ENCODE data around the gene ATP1A4. TPM values are rescaled to one million over a fixed set of nuclear protein-coding genes. Genes with fewer than 3 reads are reported as not detected.

ATP1A4 gene
- total RNA-seq, 4 donors from 2014 or later = 0.47 TPM; not detected in 3

- Histone ChIP-seq H3K36me3 (peaks cover 0 to 15% of the 10 kb centered on the region in 2 donors), H3K4me1 (peaks cover 0 to 85% (median 21%) of the 10 kb centered on the region in 3 donors), H3K9me3 (no peaks in the 10 kb centered on the region), H3K27me3 (no peaks in the 10 kb centered on the region), H3K4me3 (peak overlapping the region; percentile 62 to 82), H3K27ac (peak overlapping the region; percentile 86 to 92 (median 90))
- no peak for ATAC-seq
- WGBS, 2 donors (ENCODE audit: low coverage in 1 of 2) = 0% methylated on average over 1 of the region's 1 CpG
- TF ChIP-seq EP300 (IDR thresholded peaks at IDR 0.05) (no peak), POLR2AphosphoS5 (IDR thresholded peaks at IDR 0.05) (no peak), CTCF (IDR thresholded peaks at IDR 0.05) (no peak), POLR2A (IDR thresholded peaks at IDR 0.05) (no peak)
These were observed 34.1 kb upstream of the ATP1A4 start for GRCh38 chr1:160117300-160117699.

GRCh38 chr1:160117709-160118183 lies 33.7 kb upstream of the ATP1A4 start:
- Histone ChIP-seq H3K36me3 (peaks cover 0 to 20% of the 10 kb centered on the region in 2 donors), H3K27ac (peak overlapping the region; percentile 86 to 92 (median 90)), H3K27me3 (no peaks in the 10 kb centered on the region), H3K9me3 (no peaks in the 10 kb centered on the region), H3K4me3 (peak overlapping the region; percentile 62 to 82), H3K4me1 (peaks cover 0 to 84% (median 21%) of the 10 kb centered on the region in 3 donors)
- TF ChIP-seq CTCF (IDR thresholded peaks at IDR 0.05) = no peak
- TF ChIP-seq POLR2AphosphoS5 (IDR thresholded peaks at IDR 0.05) = peak; percentile 39
- ATAC-seq = peak; percentile 72
- 10% methylated on average over 3 of the region's 8 CpGs; no CpG with 5 or more reads in 1 of the 2 donors for WGBS, 2 donors (ENCODE audit: low coverage in 1 of 2)

GRCh38 chr1:160118928-160119327 lies 32.5 kb upstream of the ATP1A4 start:
- Histone ChIP-seq H3K36me3 (peaks cover 0 to 31% of the 10 kb centered on the region in 2 donors), H3K27me3 (no peaks in the 10 kb centered on the region), H3K4me1 (peaks cover 0 to 84% (median 19%) of the 10 kb centered on the region in 3 donors), H3K9me3 (no peaks in the 10 kb centered on the region), H3K4me3 (peak overlapping the region in 1 of 2 donors; percentile 62), H3K27ac (peak overlapping the region in 2 of 4 donors; percentile 86 to 92)
- WGBS, 2 donors (ENCODE audit: low coverage in 1 of 2) = 71% methylated on average over 1 of the region's 3 CpGs; no CpG with 5 or more reads in 1 of the 2 donors
- TF ChIP-seq EP300 (IDR thresholded peaks at IDR 0.05) (no peak), CTCF (IDR thresholded peaks at IDR 0.05) (no peak), POLR2AphosphoS5 (IDR thresholded peaks at IDR 0.05) (no peak), POLR2A (IDR thresholded peaks at IDR 0.05) (no peak)
- ATAC-seq = no peak

- Histone ChIP-seq H3K27me3 (no peaks in the 10 kb centered on the region), H3K27ac (peak overlapping the region in 2 of 4 donors; percentile 19 to 52), H3K36me3 (peaks cover 0 to 46% of the 10 kb centered on the region in 2 donors), H3K4me1 (peaks cover 0 to 86% (median 7%) of the 10 kb centered on the region in 3 donors), H3K4me3 (no peak overlapping the region), H3K9me3 (no peaks in the 10 kb centered on the region)
- ATAC-seq = no peak
- WGBS, 2 donors (ENCODE audit: low coverage in 1 of 2) = no CpG with 5 or more reads among the region's 5 CpGs
- no peak for TF ChIP-seq POLR2AphosphoS5 (IDR thresholded peaks at IDR 0.05)
- TF ChIP-seq CTCF (IDR thresholded peaks at IDR 0.05) = no peak
- no peak for TF ChIP-seq EP300 (IDR thresholded peaks at IDR 0.05)
- no peak for TF ChIP-seq POLR2A (IDR thresholded peaks at IDR 0.05)
These were observed 30.6 kb upstream of the ATP1A4 start for GRCh38 chr1:160120797-160121196.

- Histone ChIP-seq H3K27ac (peak overlapping the region in 2 of 4 donors; percentile 19 to 52), H3K36me3 (peaks cover 0 to 52% of the 10 kb centered on the region in 2 donors)
These were observed 30.0 kb upstream of the ATP1A4 start for GRCh38 chr1:160121388-160121787.

More at GRCh38 chr1:160121388-160121787, 30.0 kb upstream of the ATP1A4 start:
- no peak for ATAC-seq
- Histone ChIP-seq H3K4me3 (no peak overlapping the region), H3K9me3 (no peaks in the 10 kb centered on the region), H3K4me1 (peaks cover 0 to 89% (median 7%) of the 10 kb centered on the region in 3 donors), H3K27me3 (no peaks in the 10 kb centered on the region)
- 50 to 100% methylated on average over 1 of the region's 1 CpG for WGBS, 2 donors (ENCODE audit: low coverage in 1 of 2)
- TF ChIP-seq POLR2A (IDR thresholded peaks at IDR 0.05) (no peak), POLR2AphosphoS5 (IDR thresholded peaks at IDR 0.05) (no peak), CTCF (IDR thresholded peaks at IDR 0.05) (no peak), EP300 (IDR thresholded peaks at IDR 0.05) (no peak)

Measured in gastroesophageal sphincter (tissue), 4 donors.